A549 (cell line): Measurements from ENCODE around the gene IFRD2. TPM values are rescaled to one million over a fixed set of nuclear protein-coding genes. Genes with fewer than 3 reads are reported as not detected.

Experiments used
- ATAC-seq, 2 experiments: fragments of 200-7000 bp in 1 of 2; fragments of >200 bp in 1 of 2; cut with Nextera tagmentation in 1 of 2; cut with Tn5 transposase in 1 of 2; 3 replicates each; pipeline versions ENCODE4 v1.8.0 to v1.9.1; 2018 to 2020; ENCODE audit warnings: mild to moderate bottlenecking in 1 of 2, moderate library complexity in 1 of 2
- CTCF ChIA-PET: fragments of 300-600 bp; sonication (Branson Sonifier 250); formaldehyde crosslinking; extraction: SDS; loops from one replicate; lab custom pipeline; 2021; ENCODE audit warnings: antibody characterized with exemption, inconsistent platforms; lab: Yijun Ruan, JAX
- POLR2A ChIA-PET: fragments of 350-600 bp; formaldehyde crosslinking; extraction: SDS; loops from one replicate; lab custom pipeline; 2021; ENCODE audit warnings: antibody characterized with exemption, inconsistent platforms; lab: Yijun Ruan, JAX
- DNase-seq, 2 experiments: peaks; one replicate each; pipeline versions ENCODE4 v3.0.0 to v3.0.0-alpha.2; 2011 to 2016; ENCODE audit warnings: low read depth in 1 of 2, low spot score in 1 of 2
- FAIRE-seq: peaks from 2 replicates; lab custom pipeline; 2011; peaks lifted over from hg19 to GRCh38; lab: Jason Lieb, UNC
- H3K27ac ChIP-seq, 2 experiments: fragments of >200 bp; sonication (Bioruptor Twin); formaldehyde crosslinking; 3 replicates each; pipeline ENCODE4 v1.5.1; 2016 to 2017
- H3K4me1 ChIP-seq: fragments of >200 bp; sonication (Bioruptor Twin); formaldehyde crosslinking; 3 replicates; pipeline ENCODE4 v1.6.1; 2016
- H3K4me2 ChIP-seq: fragments of >200 bp; sonication (Bioruptor Twin); formaldehyde crosslinking; 3 replicates; pipeline ENCODE4 v1.6.1; 2016
- H3K4me3 ChIP-seq: fragments of >200 bp; sonication (Bioruptor Twin); formaldehyde crosslinking; 3 replicates; pipeline ENCODE4 v1.5.1; 2016
- H3K9me3 ChIP-seq: fragments of >200 bp; sonication (Bioruptor Twin); formaldehyde crosslinking; 3 replicates; pipeline ENCODE4 v1.6.1; 2016
- CBX2 ChIP-seq: fragments of 200-600 bp; sonication (generic); IDR thresholded peaks from 2 replicates; pipeline ENCODE4 v1.6.1; 2016; ENCODE audit warnings: low read depth, mild to moderate bottlenecking, borderline replicate concordance
- CEBPB ChIP-seq, 2 experiments: fragments of >200 bp in 1 of 2; sonication (Bioruptor Twin) in 1 of 2; formaldehyde crosslinking in 1 of 2; IDR thresholded peaks; 2 replicates each; pipeline ENCODE4 v1.6.1; 2012 to 2016
- CHD4 ChIP-seq: fragments of 200-600 bp; sonication (generic); IDR thresholded peaks from 2 replicates; pipeline ENCODE4 v1.6.1; 2016; ENCODE audit warnings: antibody characterized with exemption, mild to moderate bottlenecking, borderline replicate concordance
- EHMT2 ChIP-seq: fragments of 200-600 bp; sonication (generic); IDR thresholded peaks from 2 replicates; pipeline ENCODE4 v1.6.1; 2016; ENCODE audit warnings: antibody characterized with exemption, low read depth, mild to moderate bottlenecking, moderate library complexity
- ESRRA ChIP-seq: fragments of 150-350 bp; IDR thresholded peaks from 2 replicates; pipeline ENCODE4 v1.6.1; 2014; ENCODE audit warnings: mild to moderate bottlenecking, low read length, borderline replicate concordance
- FOSL2 ChIP-seq, 2 experiments: fragments of 450-650 bp in 1 of 2; fragments of >200 bp in 1 of 2; sonication (Bioruptor Twin) in 1 of 2; formaldehyde crosslinking; IDR thresholded peaks; 2 replicates each; pipeline versions ENCODE4 v1.5.0 to v1.6.1; 2016 to 2020; ENCODE audit warnings: mild to moderate bottlenecking in 1 of 2, moderate library complexity in 1 of 2
- HEYL ChIP-seq: fragments of 250-450 bp; sonication (Bioruptor Pico); IDR thresholded peaks from 2 replicates; pipeline ENCODE4 v1.8.0; 2021; ENCODE audit warnings: mild to moderate bottlenecking, moderate library complexity
- HOXB5 ChIP-seq: fragments of 250-450 bp; sonication (Bioruptor Pico); IDR thresholded peaks from 2 replicates; pipeline ENCODE4 v1.5.0; 2020; ENCODE audit warnings: mild to moderate bottlenecking, moderate library complexity
- JUNB ChIP-seq: fragments of >200 bp; sonication (Bioruptor Twin); formaldehyde crosslinking; IDR thresholded peaks from 2 replicates; pipeline ENCODE4 v1.6.1; 2016
- MAZ ChIP-seq: fragments of 150-350 bp; IDR thresholded peaks from 2 replicates; pipeline ENCODE4 v1.6.1; 2014; ENCODE audit warnings: antibody characterized with exemption, low read depth, low read length, borderline replicate concordance
- MYC ChIP-seq: IDR thresholded peaks from 2 replicates; pipeline ENCODE4 v1.6.1; 2012; ENCODE audit warnings: mild to moderate bottlenecking, inconsistent platforms, low read length, improper control_type of control experiment, borderline replicate concordance
- PHF8 ChIP-seq: fragments of 200-600 bp; sonication (generic); IDR thresholded peaks from 2 replicates; pipeline ENCODE4 v1.6.1; 2016; ENCODE audit warnings: low read depth, mild to moderate bottlenecking, antibody characterized with exemption, moderate library complexity, borderline replicate concordance
- POLR2AphosphoS2 ChIP-seq: conservative IDR thresholded peaks from 2 replicates; pipeline ENCODE4 v1.6.1; 2012; ENCODE audit warnings: low read length, improper control_type of control experiment, inconsistent platforms
- RNF2 ChIP-seq: fragments of 200-600 bp; sonication (generic); IDR thresholded peaks from 2 replicates; pipeline ENCODE4 v1.6.1; 2016; ENCODE audit warnings: low read depth, mild to moderate bottlenecking, antibody characterized with exemption, moderate library complexity, borderline replicate concordance
- SREBF2 ChIP-seq: fragments of 450-650 bp; IDR thresholded peaks from 2 replicates; pipeline ENCODE4 v1.6.1; 2014; ENCODE audit warnings: mild to moderate bottlenecking, moderate library complexity
- TFCP2L1 ChIP-seq: fragments of 250-450 bp; sonication (Bioruptor Pico); IDR thresholded peaks from 2 replicates; pipeline ENCODE4 v1.5.0; 2021; ENCODE audit warnings: mild to moderate bottlenecking
- ZSCAN20 ChIP-seq: fragments of 250-450 bp; sonication (Bioruptor Pico); IDR thresholded peaks from 2 replicates; pipeline ENCODE4 v1.8.0; 2022; ENCODE audit warnings: mild to moderate bottlenecking, moderate library complexity
- WGBS: methylation state at CpG from one replicate; pipeline ENCODE4 v1.1.6; 2017; ENCODE audit errors: missing lambda C conversion rate; 5-methylcytosine and 5-hydroxymethylcytosine counted together
- polyA plus RNA-seq, 4 experiments: library from polyadenylated mRNA; depleted of rRNA in 3 of 4; stranded (reverse); fragments of >200 nt; fragmentation: RNase III in 1 of 4; extraction: RNeasy Plus Mini Kit Qiagen cat#74134 plus additional on column Dnase treatment in 1 of 4; gene quantifications; 2 replicates in 3 of 4; 3 replicates in 1 of 4; pipeline ENCODE4 v1.2.3, GENCODE V29; 2011 to 2017
- TF ChIP-seq, protein P1 (sequence below): fragments of >200 bp; sonication (Bioruptor Twin); formaldehyde crosslinking; IDR thresholded peaks from 2 replicates; pipeline ENCODE4 v1.6.1; 2016
- TF ChIP-seq, protein P2 (sequence below): IDR thresholded peaks from 2 replicates; pipeline ENCODE4 v1.6.1; 2012
- TF ChIP-seq, protein P3 (sequence below): fragments of 250-450 bp; sonication (Bioruptor Pico); IDR thresholded peaks from 2 replicates; pipeline ENCODE4 v1.5.0; 2020; ENCODE audit warnings: low read depth, mild to moderate bottlenecking, moderate library complexity
- TF ChIP-seq, protein P4 (sequence below): fragments of >200 bp; sonication (Bioruptor Twin); formaldehyde crosslinking; IDR thresholded peaks from 3 replicates; pipeline ENCODE4 v1.5.1; 2016
- TF ChIP-seq, protein P5 (sequence below): IDR thresholded peaks from 2 replicates; pipeline ENCODE4 v1.6.1; 2012; ENCODE audit warnings: low read depth, borderline replicate concordance

Gene IFRD2
- polyA plus RNA-seq, 2 of the 4 experiments (the other 2 are of a cell fraction) = 42.2 to 79.7 TPM

DNA sequence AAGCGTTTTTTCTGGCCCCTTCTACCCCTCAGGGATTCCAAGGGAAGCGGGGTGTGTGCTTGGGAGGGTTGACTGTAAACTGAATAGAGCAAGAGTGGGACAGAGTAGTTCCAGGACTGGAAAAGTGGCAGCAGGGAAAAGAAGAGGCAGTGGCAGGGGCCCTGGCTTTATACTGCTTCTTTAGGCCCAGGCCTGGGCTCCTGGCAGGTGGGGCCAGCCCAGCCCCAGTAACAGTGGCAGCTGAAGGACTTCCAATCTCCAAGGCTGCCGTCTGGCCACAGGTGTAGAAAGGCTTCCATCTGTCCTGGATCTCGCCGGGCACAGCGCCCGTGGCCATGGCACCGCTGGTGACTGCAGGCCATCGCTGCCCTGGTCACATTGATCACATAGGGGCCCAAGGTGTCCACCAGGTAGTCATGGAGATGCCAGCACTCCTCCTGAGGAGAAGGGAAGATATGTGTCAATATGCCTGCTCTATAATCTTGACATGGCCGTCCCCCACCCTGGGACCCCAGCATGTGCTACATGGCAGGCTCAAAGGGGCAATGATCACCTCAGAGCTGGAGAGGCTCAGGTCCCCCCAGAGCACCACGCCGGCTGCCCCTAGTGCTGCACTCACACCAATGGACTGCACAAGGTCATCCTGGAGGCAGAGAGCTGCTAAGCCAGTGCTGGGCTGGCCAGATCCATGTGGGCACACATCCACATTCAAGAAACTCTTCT, 1.0 kb upstream of the IFRD2 start:
- FAIRE-seq (no peak), DNase-seq (no peak), ATAC-seq (no peak)
- H3K9me3 ChIP-seq = no peaks in the 10 kb centered on the region
- TF ChIP-seq HOXB5 (CRISPR knock-in tag) = no peak
- TF ChIP-seq MAZ = no peak
- TF ChIP-seq POLR2AphosphoS2 = no peak
- TF ChIP-seq JUNB = no peak
- TF ChIP-seq RNF2 = no peak
- TF ChIP-seq TFCP2L1 (CRISPR knock-in tag) = no peak
- no peak for TF ChIP-seq MYC
- TF ChIP-seq PHF8 = no peak
- TF ChIP-seq ESRRA = no peak
- TF ChIP-seq, protein P1, sequence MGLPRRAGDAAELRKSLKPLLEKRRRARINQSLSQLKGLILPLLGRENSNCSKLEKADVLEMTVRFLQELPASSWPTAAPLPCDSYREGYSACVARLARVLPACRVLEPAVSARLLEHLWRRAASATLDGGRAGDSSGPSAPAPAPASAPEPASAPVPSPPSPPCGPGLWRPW = no peak
- TF ChIP-seq CEBPB (IDR thresholded peaks at IDR 0.05) = no peak
- H3K4me3 ChIP-seq = peak overlapping the region; percentile 87; the same call in 2 of the 3 replicates
- H3K4me2 ChIP-seq = peak overlapping the region; percentile 87
- peak overlapping the region; percentile 79 to 89 for H3K27ac ChIP-seq
- POLR2A ChIA-PET = interaction anchor here (1.1 to 1.3 kb wide), 2 partner anchors 21 to 47 kb away, joined by 3 to 4 read pairs; no protein-coding TSS in a partner anchor
- CTCF ChIA-PET = interaction anchor here (1.0 to 2.0 kb wide), 6 partner anchors 9 to 68 kb away, joined by 3 to 7 read pairs (median 4); no protein-coding TSS in a partner anchor
- H3K4me1 ChIP-seq = peaks cover 17% of the 10 kb centered on the region; the same call in 2 of the 3 replicates
- 47% methylated on average over 5 of the region's 12 CpGs for WGBS

DNA sequence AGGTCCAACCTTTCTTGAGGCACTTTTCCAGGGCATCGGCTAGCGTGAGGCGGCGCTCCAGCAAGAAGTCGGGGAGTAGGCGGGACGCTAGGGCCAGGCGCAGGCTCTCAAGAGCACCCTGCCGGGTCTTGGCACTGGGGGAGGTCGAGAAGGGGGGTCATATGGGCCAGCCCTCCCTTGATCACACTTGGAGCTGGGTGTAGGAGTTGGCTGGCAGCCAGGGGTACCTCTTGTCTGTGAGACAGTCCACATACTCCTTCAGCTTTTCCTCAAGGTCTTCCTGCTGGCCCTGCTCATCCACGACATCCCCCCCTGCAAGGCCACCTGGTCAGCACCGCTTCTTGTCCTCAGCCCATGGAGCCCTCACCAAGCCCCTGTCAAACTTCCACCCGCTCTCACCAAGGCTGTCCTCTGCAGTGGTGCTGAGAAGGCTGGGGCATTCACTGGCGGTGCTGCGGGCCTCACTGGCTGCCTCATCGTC, 2.0 kb downstream of the IFRD2 start:
- CTCF ChIA-PET = interaction anchor here (0.7 to 1.5 kb wide), 3 partner anchors 13 to 60 kb away, joined by 3 to 4 read pairs (median 3); partner anchors contain the start of genes CYB561D2 and NPRL2

DNA sequence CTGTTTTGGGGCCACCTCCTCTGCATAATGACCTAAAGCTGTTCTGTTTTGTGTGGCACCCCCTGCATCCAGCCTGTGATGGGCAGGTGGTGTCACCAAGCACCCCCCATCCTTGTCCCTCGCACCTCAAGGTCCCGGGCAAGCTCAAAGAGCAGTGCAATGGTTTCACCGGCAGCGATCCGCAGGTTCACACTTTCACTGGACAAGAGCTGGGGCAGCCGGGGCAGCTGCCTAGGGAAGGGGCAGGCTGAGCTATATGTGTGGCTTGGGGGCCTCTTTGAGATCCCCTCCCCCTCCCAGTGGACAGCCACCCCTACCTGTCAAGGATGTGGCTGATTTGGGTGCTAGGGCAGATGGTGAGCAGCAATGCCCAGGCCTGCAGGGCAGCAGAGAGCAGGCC, 3.1 kb downstream of the IFRD2 start:
- H3K9me3 ChIP-seq = no peaks in the 10 kb centered on the region
- POLR2A ChIA-PET = no interaction called here
- CTCF ChIA-PET = interaction anchor here (0.6 to 1.5 kb wide), 2 partner anchors 15 to 58 kb away, joined by 3 to 4 read pairs; no protein-coding TSS in a partner anchor

More for the DNA sequence above, 2.0 kb downstream of the IFRD2 start:
- TF ChIP-seq, protein P1 = no peak
- TF ChIP-seq, protein P2, sequence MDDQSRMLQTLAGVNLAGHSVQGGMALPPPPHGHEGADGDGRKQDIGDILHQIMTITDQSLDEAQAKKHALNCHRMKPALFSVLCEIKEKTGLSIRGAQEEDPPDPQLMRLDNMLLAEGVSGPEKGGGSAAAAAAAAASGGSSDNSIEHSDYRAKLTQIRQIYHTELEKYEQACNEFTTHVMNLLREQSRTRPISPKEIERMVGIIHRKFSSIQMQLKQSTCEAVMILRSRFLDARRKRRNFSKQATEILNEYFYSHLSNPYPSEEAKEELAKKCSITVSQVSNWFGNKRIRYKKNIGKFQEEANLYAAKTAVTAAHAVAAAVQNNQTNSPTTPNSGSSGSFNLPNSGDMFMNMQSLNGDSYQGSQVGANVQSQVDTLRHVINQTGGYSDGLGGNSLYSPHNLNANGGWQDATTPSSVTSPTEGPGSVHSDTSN = no peak
- TF ChIP-seq ZSCAN20 (CRISPR knock-in tag) = no peak
- no peak for TF ChIP-seq HEYL (CRISPR knock-in tag)
- TF ChIP-seq MYC = no peak
- no peak for ATAC-seq
- no peak for FAIRE-seq
- Histone ChIP-seq H3K27ac (peak overlapping the region in 1 of 2 experiments; percentile 95; a peak in 2 of 6 replicates), H3K4me3 (no peak overlapping the region), H3K9me3 (no peaks in the 10 kb centered on the region), H3K4me1 (peaks cover 13% of the 10 kb centered on the region; the same call in 2 of the 3 replicates), H3K4me2 (peak overlapping the region; percentile 81; the same call in 2 of the 3 replicates)
- 96% methylated on average over 8 of the region's 16 CpGs for WGBS
- DNase-seq = no peak
- POLR2A ChIA-PET = no interaction called here

More for the DNA sequence above, 3.1 kb downstream of the IFRD2 start:
- no peak for FAIRE-seq
- H3K4me3 ChIP-seq = no peak overlapping the region
- DNase-seq = no peak
- 95% methylated on average over 6 of the region's 6 CpGs for WGBS
- TF ChIP-seq HOXB5 (CRISPR knock-in tag) (no peak), EHMT2 (no peak), HEYL (CRISPR knock-in tag) (no peak), FOSL2 (IDR thresholded peaks at IDR 0.05) (no peak), FOSL2 (CRISPR knock-in tag; IDR thresholded peaks at IDR 0.05) (no peak), CBX2 (no peak), SREBF2 (no peak), CHD4 (no peak), POLR2AphosphoS2 (no peak)
- TF ChIP-seq, protein P3, sequence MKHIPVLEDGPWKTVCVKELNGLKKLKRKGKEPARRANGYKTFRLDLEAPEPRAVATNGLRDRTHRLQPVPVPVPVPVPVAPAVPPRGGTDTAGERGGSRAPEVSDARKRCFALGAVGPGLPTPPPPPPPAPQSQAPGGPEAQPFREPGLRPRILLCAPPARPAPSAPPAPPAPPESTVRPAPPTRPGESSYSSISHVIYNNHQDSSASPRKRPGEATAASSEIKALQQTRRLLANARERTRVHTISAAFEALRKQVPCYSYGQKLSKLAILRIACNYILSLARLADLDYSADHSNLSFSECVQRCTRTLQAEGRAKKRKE (CRISPR knock-in tag) = no peak
- TF ChIP-seq, protein P4, sequence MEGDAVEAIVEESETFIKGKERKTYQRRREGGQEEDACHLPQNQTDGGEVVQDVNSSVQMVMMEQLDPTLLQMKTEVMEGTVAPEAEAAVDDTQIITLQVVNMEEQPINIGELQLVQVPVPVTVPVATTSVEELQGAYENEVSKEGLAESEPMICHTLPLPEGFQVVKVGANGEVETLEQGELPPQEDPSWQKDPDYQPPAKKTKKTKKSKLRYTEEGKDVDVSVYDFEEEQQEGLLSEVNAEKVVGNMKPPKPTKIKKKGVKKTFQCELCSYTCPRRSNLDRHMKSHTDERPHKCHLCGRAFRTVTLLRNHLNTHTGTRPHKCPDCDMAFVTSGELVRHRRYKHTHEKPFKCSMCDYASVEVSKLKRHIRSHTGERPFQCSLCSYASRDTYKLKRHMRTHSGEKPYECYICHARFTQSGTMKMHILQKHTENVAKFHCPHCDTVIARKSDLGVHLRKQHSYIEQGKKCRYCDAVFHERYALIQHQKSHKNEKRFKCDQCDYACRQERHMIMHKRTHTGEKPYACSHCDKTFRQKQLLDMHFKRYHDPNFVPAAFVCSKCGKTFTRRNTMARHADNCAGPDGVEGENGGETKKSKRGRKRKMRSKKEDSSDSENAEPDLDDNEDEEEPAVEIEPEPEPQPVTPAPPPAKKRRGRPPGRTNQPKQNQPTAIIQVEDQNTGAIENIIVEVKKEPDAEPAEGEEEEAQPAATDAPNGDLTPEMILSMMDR = no peak
- TF ChIP-seq, protein P5, sequence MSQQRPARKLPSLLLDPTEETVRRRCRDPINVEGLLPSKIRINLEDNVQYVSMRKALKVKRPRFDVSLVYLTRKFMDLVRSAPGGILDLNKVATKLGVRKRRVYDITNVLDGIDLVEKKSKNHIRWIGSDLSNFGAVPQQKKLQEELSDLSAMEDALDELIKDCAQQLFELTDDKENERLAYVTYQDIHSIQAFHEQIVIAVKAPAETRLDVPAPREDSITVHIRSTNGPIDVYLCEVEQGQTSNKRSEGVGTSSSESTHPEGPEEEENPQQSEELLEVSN = no peak
- H3K27ac ChIP-seq = no peak overlapping the region
- no peak overlapping the region for H3K4me2 ChIP-seq
- ATAC-seq = no peak
- peaks cover 13% of the 10 kb centered on the region; the same call in 2 of the 3 replicates for H3K4me1 ChIP-seq
